Duodenal mucosa (tissue), 2 donors: Measurements from ENCODE around the gene PFAS.
"Not testable (repeated sequence)": the region's sequence is repeated elsewhere in the genome, so short reads cannot be mapped to it uniquely, and the experiment has no call there.

ENCODE experiments used
- H3K27ac ChIP-seq: one replicate; pipeline ENCODE4 v1.7.0; 2013; ENCODE audit warnings: low read depth, low read length
- H3K27me3 ChIP-seq, 2 donors: one replicate each; pipeline ENCODE4 v1.7.0; 2013; ENCODE audit warnings: low read length in 2 of 2, control low read depth in 1 of 2; ENCODE audit not compliant: insufficient read depth in 2 of 2, control insufficient read depth in 1 of 2
- H3K36me3 ChIP-seq, 2 donors: one replicate each; pipeline ENCODE4 v1.7.0; 2013; ENCODE audit warnings: low read length in 2 of 2, control low read depth in 1 of 2; ENCODE audit not compliant: insufficient read depth in 2 of 2, control insufficient read depth in 1 of 2
- H3K4me1 ChIP-seq, 2 donors: one replicate each; pipeline ENCODE4 v1.7.0; 2013; ENCODE audit warnings: low read length in 2 of 2, control low read depth in 1 of 2; ENCODE audit not compliant: insufficient read depth in 2 of 2, control insufficient read depth in 1 of 2
- H3K4me3 ChIP-seq, 2 donors: one replicate each; pipeline ENCODE4 v1.7.0; 2013; ENCODE audit warnings: low read length in 2 of 2, low read depth in 1 of 2
- H3K9ac ChIP-seq, 2 donors: one replicate each; pipeline ENCODE4 v1.7.0; 2013; ENCODE audit warnings: low read length in 2 of 2, low read depth in 1 of 2
- H3K9me3 ChIP-seq, 2 donors: one replicate each; pipeline ENCODE4 v1.7.0; 2013; ENCODE audit warnings: low read length in 2 of 2, control low read depth in 1 of 2; ENCODE audit not compliant: control insufficient read depth in 1 of 2

The PFAS gene

GRCh38 chr17:8227238-8227581 is 21.9 kb upstream of the PFAS start:
- peak overlapping the region in 1 of 2 donors; percentile 45 for H3K9ac ChIP-seq
- no peaks in the 10 kb centered on the region for H3K9me3 ChIP-seq
- peaks cover 7 to 21% of the 10 kb centered on the region in 2 donors for H3K4me1 ChIP-seq
- no peaks in the 10 kb centered on the region for H3K27me3 ChIP-seq
- peaks cover 41 to 52% of the 10 kb centered on the region in 2 donors for H3K36me3 ChIP-seq
- peak overlapping the region; percentile 46 for H3K27ac ChIP-seq
- H3K4me3 ChIP-seq = peak overlapping the region; percentile 27 to 54

- Histone ChIP-seq H3K9ac (no peak overlapping the region), H3K4me1 (peaks cover 0 to 6% of the 10 kb centered on the region in 2 donors), H3K36me3 (peaks cover 76 to 96% of the 10 kb centered on the region in 2 donors), H3K27me3 (no peaks in the 10 kb centered on the region), H3K27ac (no peak overlapping the region), H3K4me3 (no peak overlapping the region), H3K9me3 (no peaks in the 10 kb centered on the region)
Observed at GRCh38 chr17:8231701-8232100, 17.4 kb upstream of the PFAS start.

- Histone ChIP-seq H3K4me3 (no peak overlapping the region), H3K4me1 (no peaks in the 10 kb centered on the region)
Observed at GRCh38 chr17:8234361-8235270, 14.5 kb upstream of the PFAS start.

GRCh38 chr17:8235676-8236075 is 13.4 kb upstream of the PFAS start:
- Histone ChIP-seq H3K36me3 (peaks cover 60 to 86% of the 10 kb centered on the region in 2 donors), H3K9me3 (no peaks in the 10 kb centered on the region), H3K4me3 (no peak overlapping the region), H3K4me1 (no peaks in the 10 kb centered on the region), H3K9ac (no peak overlapping the region), H3K27me3 (no peaks in the 10 kb centered on the region), H3K27ac (no peak overlapping the region)

More at GRCh38 chr17:8234361-8235270, 14.5 kb upstream of the PFAS start:
- H3K27ac ChIP-seq = no peak overlapping the region
- H3K9me3 ChIP-seq = no peaks in the 10 kb centered on the region
- no peak overlapping the region for H3K9ac ChIP-seq
- H3K36me3 ChIP-seq = peaks cover 66 to 93% of the 10 kb centered on the region in 2 donors
- H3K27me3 ChIP-seq = no peaks in the 10 kb centered on the region

- H3K36me3 ChIP-seq = peaks cover 48 to 82% of the 10 kb centered on the region in 2 donors
- no peaks in the 10 kb centered on the region for H3K9me3 ChIP-seq
- no peaks in the 10 kb centered on the region for H3K27me3 ChIP-seq
- no peak overlapping the region for H3K9ac ChIP-seq
- H3K27ac ChIP-seq = no peak overlapping the region
- no peaks in the 10 kb centered on the region for H3K4me1 ChIP-seq
- H3K4me3 ChIP-seq = no peak overlapping the region
Observed at GRCh38 chr17:8237175-8237574, 11.9 kb upstream of the PFAS start.

- no peaks in the 10 kb centered on the region for H3K4me1 ChIP-seq
- no peak overlapping the region for H3K9ac ChIP-seq
- no peak overlapping the region for H3K4me3 ChIP-seq
- no peaks in the 10 kb centered on the region for H3K27me3 ChIP-seq
- H3K27ac ChIP-seq = no peak overlapping the region
- peaks cover 42 to 76% of the 10 kb centered on the region in 2 donors for H3K36me3 ChIP-seq
- H3K9me3 ChIP-seq = no peaks in the 10 kb centered on the region
Observed at GRCh38 chr17:8237886-8238285, 11.2 kb upstream of the PFAS start.

- no peak overlapping the region for H3K27ac ChIP-seq
- no peaks in the 10 kb centered on the region for H3K4me1 ChIP-seq
- peaks cover 0 to under 1% of the 10 kb centered on the region in 2 donors for H3K9me3 ChIP-seq
- H3K4me3 ChIP-seq = no peak overlapping the region
- no peaks in the 10 kb centered on the region for H3K27me3 ChIP-seq
- H3K9ac ChIP-seq = no peak overlapping the region
- peaks cover 8 to 20% of the 10 kb centered on the region in 2 donors for H3K36me3 ChIP-seq
Observed at GRCh38 chr17:8243827-8244226, 5.3 kb upstream of the PFAS start.

GRCh38 chr17:8244768-8245167 is 4.3 kb upstream of the PFAS start:
- Histone ChIP-seq H3K4me3 (no peak overlapping the region), H3K9ac (no peak overlapping the region), H3K9me3 (peaks cover 0 to 2% of the 10 kb centered on the region in 2 donors), H3K27me3 (no peaks in the 10 kb centered on the region), H3K36me3 (peaks cover 2 to 14% of the 10 kb centered on the region in 2 donors), H3K4me1 (peaks cover 4 to 6% of the 10 kb centered on the region in 2 donors), H3K27ac (no peak overlapping the region)

GRCh38 chr17:8249621-8250500 is 772 bp downstream of the PFAS start:
- peaks cover 0 to 2% of the 10 kb centered on the region in 2 donors for H3K9me3 ChIP-seq
- peaks cover 6 to 10% of the 10 kb centered on the region in 2 donors for H3K4me1 ChIP-seq
- peak overlapping the region; percentile 90 to 97 for H3K9ac ChIP-seq
- H3K36me3 ChIP-seq = peaks cover 0 to 9% of the 10 kb centered on the region in 2 donors
- H3K27ac ChIP-seq = no peak overlapping the region
- H3K4me3 ChIP-seq = peak overlapping the region; percentile 91 to 97
- no peaks in the 10 kb centered on the region for H3K27me3 ChIP-seq

- H3K27me3 ChIP-seq, H3K4me3 ChIP-seq, H3K9ac ChIP-seq, H3K27ac ChIP-seq, H3K9me3 ChIP-seq: not testable (repeated sequence)
- Histone ChIP-seq H3K36me3 (peaks cover 4 to 24% of the 10 kb centered on the region in 2 donors), H3K4me1 (peaks cover 6 to 10% of the 10 kb centered on the region in 2 donors)
Observed at GRCh38 chr17:8251411-8251810, 2.3 kb downstream of the PFAS start.
